Measurements from ENCODE around the gene SLC16A11. TPM values are rescaled to one million over a fixed set of nuclear protein-coding genes. Genes with fewer than 3 reads are reported as not detected.
A peak's percentile ranks its signal among the peaks of the same experiment; 100 is the strongest.

SLC16A11 gene
- total and polyA plus RNA-seq, 8 donors: 0.68 to 3.7 (median 2.3) TPM; not detected in 5

DNA sequence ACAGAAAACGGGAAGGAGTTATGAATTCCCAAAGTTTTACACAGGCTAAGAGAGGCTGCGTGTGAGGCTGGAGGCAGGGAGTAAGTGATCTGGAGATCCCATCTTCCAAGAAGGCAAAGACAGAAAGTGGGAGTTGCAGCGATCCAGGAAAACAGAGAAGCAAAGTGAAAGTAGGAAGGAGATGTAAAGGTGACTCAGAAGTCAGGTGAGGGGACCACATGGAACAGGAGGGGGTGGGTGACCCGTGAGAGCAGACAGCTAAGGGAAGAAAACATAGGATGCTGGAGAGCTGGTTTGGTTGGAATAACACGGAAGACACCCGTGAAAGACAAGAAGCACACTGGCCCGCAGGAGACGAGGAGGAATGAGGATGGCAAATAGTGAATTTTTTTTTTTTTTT, 46.7 kb downstream of the SLC16A11 start:
- Histone ChIP-seq H3K27ac (no peak overlapping the region), H3K36me3 (peaks cover 24 to 59% (median 53%) of the 10 kb centered on the region in 4 donors), H3K4me3 (no peak overlapping the region), H3K4me1 (peaks cover 12 to 20% (median 15%) of the 10 kb centered on the region in 4 donors), H3K27me3 (peaks cover 0 to 9% (median 0%) of the 10 kb centered on the region in 3 donors), H3K9me3 (no peaks in the 10 kb centered on the region)
- DNase-seq: no peak
- intact Hi-C loops (cut with DNase I; ENCODE audit: low total_unique reads): no loop called here
- WGBS, 5 donors: 79 to 91% (median 87%) methylated on average over 8 of the region's 8 CpGs
- TF ChIP-seq POLR2A (IDR thresholded peaks at IDR 0.05) (no peak), EP300 (IDR thresholded peaks at IDR 0.05) (no peak), POLR2AphosphoS5 (IDR thresholded peaks at IDR 0.05) (no peak)
- TF ChIP-seq, protein P1, sequence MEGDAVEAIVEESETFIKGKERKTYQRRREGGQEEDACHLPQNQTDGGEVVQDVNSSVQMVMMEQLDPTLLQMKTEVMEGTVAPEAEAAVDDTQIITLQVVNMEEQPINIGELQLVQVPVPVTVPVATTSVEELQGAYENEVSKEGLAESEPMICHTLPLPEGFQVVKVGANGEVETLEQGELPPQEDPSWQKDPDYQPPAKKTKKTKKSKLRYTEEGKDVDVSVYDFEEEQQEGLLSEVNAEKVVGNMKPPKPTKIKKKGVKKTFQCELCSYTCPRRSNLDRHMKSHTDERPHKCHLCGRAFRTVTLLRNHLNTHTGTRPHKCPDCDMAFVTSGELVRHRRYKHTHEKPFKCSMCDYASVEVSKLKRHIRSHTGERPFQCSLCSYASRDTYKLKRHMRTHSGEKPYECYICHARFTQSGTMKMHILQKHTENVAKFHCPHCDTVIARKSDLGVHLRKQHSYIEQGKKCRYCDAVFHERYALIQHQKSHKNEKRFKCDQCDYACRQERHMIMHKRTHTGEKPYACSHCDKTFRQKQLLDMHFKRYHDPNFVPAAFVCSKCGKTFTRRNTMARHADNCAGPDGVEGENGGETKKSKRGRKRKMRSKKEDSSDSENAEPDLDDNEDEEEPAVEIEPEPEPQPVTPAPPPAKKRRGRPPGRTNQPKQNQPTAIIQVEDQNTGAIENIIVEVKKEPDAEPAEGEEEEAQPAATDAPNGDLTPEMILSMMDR (IDR thresholded peaks at IDR 0.05): no peak

DNA sequence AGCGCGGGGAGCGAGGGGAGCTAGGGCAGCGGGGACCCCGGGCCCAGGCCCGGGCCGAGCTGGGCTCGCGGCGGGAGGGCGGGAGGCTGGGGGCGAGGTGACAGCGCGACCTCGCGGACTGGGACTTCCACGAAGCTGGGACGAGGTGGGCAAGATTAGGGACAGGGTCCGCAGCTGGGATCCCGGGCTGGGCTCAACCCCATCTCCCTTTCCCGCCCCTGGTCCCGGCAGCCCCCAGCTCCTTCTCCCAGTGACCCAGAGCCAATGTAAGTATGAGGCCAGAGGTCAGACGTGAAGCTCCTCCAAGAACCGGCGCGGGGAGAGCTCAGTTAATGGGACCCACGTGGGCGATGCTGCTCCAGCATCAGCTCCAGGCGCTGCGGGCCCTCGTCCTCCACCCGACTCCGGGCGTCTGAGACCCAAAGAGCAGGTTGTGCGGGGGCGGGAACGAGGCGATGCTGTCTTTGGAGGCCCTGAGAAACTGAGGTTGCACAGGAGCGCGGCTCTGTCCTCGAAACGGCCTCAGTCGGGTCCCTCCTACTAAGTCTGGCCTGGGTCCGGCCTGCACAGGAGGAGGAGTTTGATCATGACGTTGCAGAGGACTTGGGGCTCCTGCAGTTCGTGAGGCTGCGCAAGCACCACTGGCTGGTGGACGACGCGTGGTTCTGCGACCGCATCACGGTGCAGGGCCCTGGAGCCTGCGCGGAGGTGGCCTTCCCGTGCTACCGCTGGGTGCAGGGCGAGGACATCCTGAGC, 47.5 kb downstream of the SLC16A11 start:
- H3K9me3 ChIP-seq: no peaks in the 10 kb centered on the region
- TF ChIP-seq, protein P1 (IDR thresholded peaks at IDR 0.05): no peak
- TF ChIP-seq POLR2AphosphoS5 (IDR thresholded peaks at IDR 0.05) (no peak), POLR2A (IDR thresholded peaks at IDR 0.05) (no peak)
- intact Hi-C loops (cut with DNase I; ENCODE audit: low total_unique reads): no loop called here
- H3K4me1 ChIP-seq: peaks cover 12 to 20% (median 15%) of the 10 kb centered on the region in 4 donors
- WGBS, 5 donors: 53 to 83% (median 60%) methylated on average over 29 to 58 of the region's 58 CpGs
- H3K27ac ChIP-seq: no peak overlapping the region
- no peak for DNase-seq
- H3K36me3 ChIP-seq: peaks cover 18 to 52% (median 45%) of the 10 kb centered on the region in 4 donors
- H3K27me3 ChIP-seq: peaks cover 0 to 9% (median 0%) of the 10 kb centered on the region in 3 donors
- peak overlapping the region; percentile 35 to 48 (median 42) for H3K4me3 ChIP-seq

DNA sequence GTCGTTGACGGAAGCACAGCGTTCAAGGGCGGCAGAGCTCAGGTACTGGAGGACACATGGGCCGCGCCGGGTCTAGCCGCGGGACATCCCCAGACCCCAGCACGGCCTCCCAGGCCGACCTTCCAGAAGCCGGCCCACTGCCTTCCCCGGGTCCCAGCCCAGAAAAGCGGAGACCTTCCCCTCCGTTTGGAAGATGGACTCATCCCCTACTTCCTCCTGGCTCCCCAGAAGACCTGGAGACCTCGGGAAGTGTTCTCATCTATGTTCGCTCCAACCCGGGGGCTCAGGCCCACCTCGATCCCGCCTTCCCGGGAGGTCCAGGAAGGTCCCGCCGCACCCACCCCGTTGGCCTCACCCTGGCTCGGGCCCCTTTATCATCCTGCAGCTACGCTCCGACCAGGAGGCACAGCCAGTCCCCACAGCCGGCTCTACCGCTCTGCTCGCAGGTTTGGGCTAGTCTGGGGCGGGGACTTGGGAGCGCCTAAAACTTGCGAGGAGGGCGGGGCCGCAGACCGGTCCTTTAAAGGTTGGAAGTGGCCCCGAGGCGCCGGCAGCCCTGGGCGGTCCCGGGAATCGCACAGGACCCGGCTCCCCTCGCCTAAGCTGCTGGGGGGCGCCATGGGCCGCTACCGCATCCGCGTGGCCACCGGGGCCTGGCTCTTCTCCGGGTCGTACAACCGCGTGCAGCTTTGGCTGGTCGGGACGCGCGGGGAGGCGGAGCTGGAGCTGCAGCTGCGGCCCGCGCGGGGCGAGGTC, 48.2 kb downstream of the SLC16A11 start, which contains the start of gene ALOX12:
Gene ALOX12, plus strand, starts transcription at position 550 of the 756 bp plus-strand sequence. Its CDS starts 69 bp downstream, at position 619.
- Histone ChIP-seq H3K27me3 (peaks cover 0 to 9% (median 0%) of the 10 kb centered on the region in 3 donors), H3K4me3 (peak within 1 kb of the TSS; percentile 35 to 48 (median 42)), H3K4me1 (peaks cover 12 to 20% (median 15%) of the 10 kb centered on the region in 4 donors), H3K27ac (no peak within 1 kb of the TSS), H3K36me3 (peaks cover 11 to 44% (median 38%) of the 10 kb centered on the region in 4 donors), H3K9me3 (no peaks in the 10 kb centered on the region)
- DNase-seq: peak; percentile 49 to 70
- TF ChIP-seq POLR2A (IDR thresholded peaks at IDR 0.05): no peak
- no peak for TF ChIP-seq POLR2AphosphoS5 (IDR thresholded peaks at IDR 0.05)
- no peak for TF ChIP-seq EP300 (IDR thresholded peaks at IDR 0.05)
- TF ChIP-seq, protein P1 (IDR thresholded peaks at IDR 0.05): no peak
- 13 to 32% (median 20%) methylated on average over 20 to 64 of the region's 64 CpGs for WGBS, 5 donors
- intact Hi-C loops (cut with DNase I; ENCODE audit: low total_unique reads): no loop called here

GRCh38 chr17:6994666-6995256, 49.1 kb downstream of the SLC16A11 start:
- H3K27me3 ChIP-seq: peaks cover 0 to 9% (median 0%) of the 10 kb centered on the region in 3 donors
- DNase-seq: no peak
- peaks cover 12 to 20% (median 15%) of the 10 kb centered on the region in 4 donors for H3K4me1 ChIP-seq
- intact Hi-C loops (cut with DNase I; ENCODE audit: low total_unique reads): no loop called here
- no peak overlapping the region for H3K4me3 ChIP-seq
- TF ChIP-seq POLR2A (IDR thresholded peaks at IDR 0.05) (no peak), EP300 (IDR thresholded peaks at IDR 0.05) (no peak), POLR2AphosphoS5 (IDR thresholded peaks at IDR 0.05) (no peak)
- TF ChIP-seq, protein P1 (IDR thresholded peaks at IDR 0.05): no peak
- H3K27ac ChIP-seq: no peak overlapping the region
- H3K9me3 ChIP-seq: no peaks in the 10 kb centered on the region
- 81 to 89% (median 87%) methylated on average over 9 of the region's 9 CpGs for WGBS, 5 donors
- H3K36me3 ChIP-seq: peaks cover 10 to 35% (median 29%) of the 10 kb centered on the region in 4 donors

Measured in stomach (tissue), 9 donors.